GM19025 (cell line): ENCODE data around the gene OR2C3.
"Not testable (repeated sequence)": the region's sequence is repeated elsewhere in the genome, so short reads cannot be mapped to it uniquely, and the experiment has no call there.

Experiments
- ATAC-seq: cut with Tn5 transposase; IDR thresholded peaks from one replicate; pipeline ENCODE4 v1.9.1; 2021; ENCODE audit warnings: mild to moderate bottlenecking, low read depth, moderate library complexity; ENCODE audit not compliant: unreplicated experiment

OR2C3 gene

GRCh38 chr1:247521886-247522285, 14.4 kb downstream of the OR2C3 start:
- not testable (repeated sequence) for ATAC-seq

GRCh38 chr1:247518613-247518891, 17.7 kb downstream of the OR2C3 start:
- no peak for ATAC-seq

GRCh38 chr1:247517795-247518612, 18.2 kb downstream of the OR2C3 start:
- no peak for ATAC-seq

GRCh38 chr1:247506831-247507230, 29.4 kb downstream of the OR2C3 start:
- ATAC-seq = no peak

GRCh38 chr1:247500865-247501264, 35.4 kb downstream of the OR2C3 start:
- no peak for ATAC-seq

GRCh38 chr1:247496581-247497285, 39.5 kb downstream of the OR2C3 start:
- ATAC-seq = no peak

GRCh38 chr1:247494767-247495166, 41.5 kb downstream of the OR2C3 start:
- ATAC-seq = no peak

GRCh38 chr1:247493106-247493505, 43.1 kb downstream of the OR2C3 start:
- no peak for ATAC-seq

GRCh38 chr1:247491328-247491727, 44.9 kb downstream of the OR2C3 start:
- ATAC-seq = no peak

- peak; percentile 74 for ATAC-seq
These were observed 49.2 kb downstream of the OR2C3 start for GRCh38 chr1:247487057-247487456.

GRCh38 chr1:247482747-247483146, 53.5 kb downstream of the OR2C3 start:
- no peak for ATAC-seq

- ATAC-seq = not testable (repeated sequence)
These were observed 59.7 kb downstream of the OR2C3 start for GRCh38 chr1:247476328-247477058.

GRCh38 chr1:247475793-247476192, 60.4 kb downstream of the OR2C3 start:
- no peak for ATAC-seq
